Thyroid gland (tissue), 4 donors: ENCODE data around the gene MEX3D.

Source experiments
- POLR2A ChIP-seq, 2 donors: fragments of 450-650 bp; IDR thresholded peaks; one replicate each; pipeline ENCODE4 v1.6.1; 2017; ENCODE audit warnings: antibody characterized with exemption in 2 of 2, mild to moderate bottlenecking in 2 of 2, moderate library complexity in 1 of 2
- TF ChIP-seq, protein P1 (sequence below), 6 experiments: fragments of 200-600 bp in 3 of 6; fragments of 450-650 bp in 3 of 6; sonication (generic) in 3 of 6; IDR thresholded peaks; one replicate each; pipeline ENCODE4 v1.5.1; 2016 to 2019; ENCODE audit warnings: antibody characterized with exemption in 6 of 6, mild to moderate bottlenecking in 2 of 6, inconsistent platforms in 1 of 6, moderate library complexity in 1 of 6

- TF ChIP-seq POLR2A (IDR thresholded peaks at IDR 0.05) = no peak
- TF ChIP-seq, protein P1, sequence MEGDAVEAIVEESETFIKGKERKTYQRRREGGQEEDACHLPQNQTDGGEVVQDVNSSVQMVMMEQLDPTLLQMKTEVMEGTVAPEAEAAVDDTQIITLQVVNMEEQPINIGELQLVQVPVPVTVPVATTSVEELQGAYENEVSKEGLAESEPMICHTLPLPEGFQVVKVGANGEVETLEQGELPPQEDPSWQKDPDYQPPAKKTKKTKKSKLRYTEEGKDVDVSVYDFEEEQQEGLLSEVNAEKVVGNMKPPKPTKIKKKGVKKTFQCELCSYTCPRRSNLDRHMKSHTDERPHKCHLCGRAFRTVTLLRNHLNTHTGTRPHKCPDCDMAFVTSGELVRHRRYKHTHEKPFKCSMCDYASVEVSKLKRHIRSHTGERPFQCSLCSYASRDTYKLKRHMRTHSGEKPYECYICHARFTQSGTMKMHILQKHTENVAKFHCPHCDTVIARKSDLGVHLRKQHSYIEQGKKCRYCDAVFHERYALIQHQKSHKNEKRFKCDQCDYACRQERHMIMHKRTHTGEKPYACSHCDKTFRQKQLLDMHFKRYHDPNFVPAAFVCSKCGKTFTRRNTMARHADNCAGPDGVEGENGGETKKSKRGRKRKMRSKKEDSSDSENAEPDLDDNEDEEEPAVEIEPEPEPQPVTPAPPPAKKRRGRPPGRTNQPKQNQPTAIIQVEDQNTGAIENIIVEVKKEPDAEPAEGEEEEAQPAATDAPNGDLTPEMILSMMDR (IDR thresholded peaks at IDR 0.05) = no peak
Observed at GRCh38 chr19:1606138-1606651, 38.1 kb upstream of the MEX3D start.
